Endothelial cell of umbilical vein (primary cell): ENCODE data around the gene CIBAR2. TPM values are rescaled to one million over a fixed set of nuclear protein-coding genes. Genes with fewer than 3 reads are reported as not detected.

Experiments
- BruUV-seq: library from RNA; stranded (reverse); fragments of 400-500 nt; replicated peaks from 2 replicates; lab custom pipeline; 2021; lab: Mats Ljungman, UMichigan
- CTCF ChIA-PET: fragments of 300-600, 350-600 bp; sonication (Branson Sonifier 250); formaldehyde crosslinking; loops from one replicate; lab custom pipeline; 2021; ENCODE audit warnings: antibody characterized with exemption, inconsistent platforms; lab: Charles Lee
- POLR2A ChIA-PET: fragments of 300-600, 350-600 bp; sonication (Branson Sonifier 250); formaldehyde crosslinking; loops from one replicate; lab custom pipeline; 2021; ENCODE audit warnings: antibody characterized with exemption, inconsistent platforms; lab: Charles Lee
- DNase-seq: peaks from one replicate; pipeline ENCODE4 v3.0.0-alpha.2; 2011; ENCODE audit warnings: low read depth, low spot score
- FAIRE-seq: peaks from 2 replicates; lab custom pipeline; 2011; peaks lifted over from hg19 to GRCh38; lab: Jason Lieb, UNC
- H2AFZ ChIP-seq: 2 replicates; pipeline ENCODE4 v1.6.0; 2012; ENCODE audit warnings: low read depth, low read length, control low read depth, inconsistent platforms
- H3K27ac ChIP-seq: 2 replicates; pipeline ENCODE4 v1.5.1; 2011; ENCODE audit warnings: low read depth, mild to moderate bottlenecking, control low read depth, low read length, moderate library complexity; ENCODE audit not compliant: insufficient read depth
- H3K27me3 ChIP-seq, 2 experiments: 2 replicates each; pipeline versions ENCODE4 v1.6.0 to v1.6.1; 2011; ENCODE audit warnings: low read length in 2 of 2, mixed read lengths in 1 of 2; ENCODE audit not compliant: control insufficient read depth in 2 of 2, insufficient read depth in 2 of 2
- H3K36me3 ChIP-seq, 2 experiments: 2 replicates in 1 of 2; 3 replicates in 1 of 2; pipeline ENCODE4 v1.5.1; 2011; ENCODE audit warnings: low read length in 2 of 2, mild to moderate bottlenecking in 1 of 2, moderate library complexity in 1 of 2; ENCODE audit not compliant: control insufficient read depth in 2 of 2, insufficient read depth in 2 of 2; ENCODE audit errors: extremely low read depth in 1 of 2
- H3K4me1 ChIP-seq: 3 replicates; pipeline ENCODE4 v1.5.1; 2011; ENCODE audit warnings: mild to moderate bottlenecking, low read length; ENCODE audit not compliant: control insufficient read depth, insufficient read depth; ENCODE audit errors: extremely low read depth
- H3K4me2 ChIP-seq: 2 replicates; pipeline ENCODE4 v1.6.1; 2011; ENCODE audit warnings: low read length, control low read depth, mixed read lengths; ENCODE audit not compliant: insufficient read depth
- H3K4me3 ChIP-seq, 3 experiments: fragments of 200-600 bp in 1 of 3; sonication (generic), shearing (Covaris generic) in 1 of 3; replicated peaks in 1 of 3; 2 replicates each; pipeline ENCODE4 v1.5.1; 2011 to 2016; ENCODE audit warnings: control low read depth in 3 of 3, low read length in 3 of 3, mild to moderate bottlenecking in 2 of 3, inconsistent platforms in 1 of 3, low read depth in 1 of 3, moderate library complexity in 1 of 3; ENCODE audit not compliant: insufficient read depth in 1 of 3
- H3K79me2 ChIP-seq: 2 replicates; pipeline ENCODE4 v1.6.0; 2012; ENCODE audit warnings: low read length, inconsistent platforms; ENCODE audit not compliant: control insufficient read depth, insufficient read depth
- H3K9ac ChIP-seq: replicated peaks from 2 replicates; pipeline ENCODE3; 2011; ENCODE audit warnings: low read length, control low read depth; ENCODE audit not compliant: insufficient read depth; ENCODE audit errors: extremely low read depth
- H3K9me1 ChIP-seq: replicated peaks from 3 replicates; pipeline ENCODE4 v1.6.0; 2011; ENCODE audit warnings: mild to moderate bottlenecking, low read length; ENCODE audit not compliant: control insufficient read depth, insufficient read depth; ENCODE audit errors: extremely low read depth
- H3K9me3 ChIP-seq: replicated peaks from 2 replicates; pipeline ENCODE4 v1.5.1; 2012; ENCODE audit warnings: low read length, inconsistent platforms; ENCODE audit not compliant: control insufficient read depth, insufficient read depth
- H4K20me1 ChIP-seq: replicated peaks from 2 replicates; pipeline ENCODE3; 2011; ENCODE audit warnings: mild to moderate bottlenecking, low read length; ENCODE audit not compliant: control insufficient read depth, insufficient read depth; ENCODE audit errors: extremely low read depth
- EZH2 ChIP-seq: IDR thresholded peaks from 2 replicates; pipeline ENCODE4 v1.6.1; 2012; ENCODE audit warnings: borderline replicate concordance, low read depth, mild to moderate bottlenecking, moderate library complexity, low read length, inconsistent platforms; ENCODE audit not compliant: severe bottlenecking
- FOS ChIP-seq: IDR thresholded peaks from 2 replicates; pipeline ENCODE4 v1.6.1; 2011; ENCODE audit warnings: mild to moderate bottlenecking, low read length, moderate library complexity, borderline replicate concordance; ENCODE audit not compliant: insufficient read depth
- POLR2A ChIP-seq: IDR thresholded peaks from 2 replicates; pipeline ENCODE4 v1.6.1; 2012; ENCODE audit warnings: low read depth, mild to moderate bottlenecking, control low read depth, low read length
- POLR2AphosphoS5 ChIP-seq: IDR thresholded peaks from 2 replicates; pipeline ENCODE4 v1.6.1; 2012; ENCODE audit warnings: low read depth, mild to moderate bottlenecking, control low read depth, low read length, moderate library complexity; ENCODE audit not compliant: insufficient read depth
- dilution Hi-C: fragments of 300-500 bp; cut with MboI; formaldehyde crosslinking; loops from one replicate; pipeline ENCODE4 v1.15.0; 2019; ENCODE audit warnings: low sequenced_read_pairs; ENCODE audit not compliant: extremely low pct_ligation_motif_present
- intact Hi-C: fragments of 100-400 bp; cut with micrococcal nuclease; formaldehyde crosslinking; loops from one replicate; pipeline ENCODE4 v1.10.0; 2022
- polyA plus RNA-seq, 4 experiments: library from polyadenylated mRNA; depleted of rRNA in 3 of 4; stranded (reverse) in 3 of 4; unstranded in 1 of 4; fragments of >200 nt; gene quantifications; 2 replicates each; pipeline versions ENCODE4 v1.2.1 to v1.2.3, GENCODE V29; 2011 to 2012; ENCODE audit warnings: missing spikeins in 1 of 4
- total RNA-seq: library from RNA; stranded (reverse); gene quantifications from 2 replicates; pipeline ENCODE4 v1.2.3, GENCODE V29; 2021
- TF ChIP-seq, protein P1 (sequence below): IDR thresholded peaks from 2 replicates; pipeline ENCODE4 v1.6.1; 2011; ENCODE audit not compliant: insufficient read depth, insufficient read length

The CIBAR2 gene
- total and polyA plus RNA-seq, 2 donors (not counting 3 experiments of a cell fraction or from before 2014, with no cell fraction given), result 0.07 TPM; not detected in 1

DNA sequence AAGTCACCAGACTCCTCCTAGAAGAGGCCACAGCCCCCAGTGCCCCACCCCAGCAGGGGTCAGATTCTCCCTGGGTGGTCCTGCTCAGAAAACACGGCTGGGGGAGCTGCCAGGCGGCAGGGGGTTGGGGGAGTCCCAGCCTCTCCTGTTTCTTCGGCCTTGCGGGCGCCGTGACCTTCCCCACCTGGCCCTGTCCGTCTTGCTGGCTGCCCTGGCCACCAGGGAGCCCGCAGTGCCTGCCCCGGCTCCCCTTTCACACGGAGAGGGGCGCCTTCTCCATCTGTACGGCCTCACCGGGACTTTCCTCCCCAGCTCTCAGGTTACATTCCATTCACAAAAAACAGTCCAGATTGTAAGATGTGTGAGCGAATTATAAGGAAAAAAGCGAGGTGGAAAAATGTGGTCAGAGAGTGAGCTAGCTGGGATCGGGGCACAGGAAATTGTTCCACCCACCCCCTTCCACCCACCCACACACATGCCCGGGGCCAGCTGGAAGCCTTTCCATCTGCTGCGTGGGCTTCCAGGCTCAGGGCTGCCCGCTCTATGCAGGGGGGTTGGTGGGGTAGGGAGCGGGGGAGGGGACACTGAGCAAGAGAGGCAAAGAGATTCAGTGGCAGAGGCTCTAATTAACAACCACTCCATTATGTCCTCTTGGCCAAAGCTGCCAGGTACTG, 14.6 kb upstream of the CIBAR2 start:
- TF ChIP-seq, protein P1, sequence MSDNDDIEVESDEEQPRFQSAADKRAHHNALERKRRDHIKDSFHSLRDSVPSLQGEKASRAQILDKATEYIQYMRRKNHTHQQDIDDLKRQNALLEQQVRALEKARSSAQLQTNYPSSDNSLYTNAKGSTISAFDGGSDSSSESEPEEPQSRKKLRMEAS, result no peak
- POLR2A ChIA-PET, result no interaction called here

DNA sequence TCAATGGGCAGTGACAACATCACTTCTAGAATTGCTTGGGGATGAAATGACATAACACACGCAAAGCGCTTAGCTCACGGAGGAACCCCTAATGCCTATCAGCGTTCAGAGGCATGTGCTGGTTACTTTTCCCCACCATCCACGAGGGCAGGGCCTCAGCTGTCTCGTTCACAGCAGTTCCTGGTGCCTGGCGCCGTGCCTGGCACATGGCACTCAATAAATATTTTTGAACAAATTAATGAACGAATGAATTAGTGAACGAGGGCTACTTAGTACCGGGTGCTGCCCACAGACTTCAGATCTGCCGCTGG, 14.1 kb upstream of the CIBAR2 start:
- H3K4me3 ChIP-seq, result no peak overlapping the region
- DNase-seq, result no peak
- no peak overlapping the region for H3K27ac ChIP-seq
- TF ChIP-seq EZH2 (no peak), FOS (no peak), POLR2A (no peak), POLR2AphosphoS5 (no peak)
- dilution Hi-C loops, result no loop called here
- H3K27me3 ChIP-seq, result no peaks in the 10 kb centered on the region
- H3K9me3 ChIP-seq, result no peaks in the 10 kb centered on the region
- intact Hi-C loops, result no loop called here
- no peaks in the 10 kb centered on the region for H4K20me1 ChIP-seq
- H3K9me1 ChIP-seq, result no peaks in the 10 kb centered on the region
- peak overlapping the region; percentile 86 for H2AFZ ChIP-seq
- no peak overlapping the region for H3K4me2 ChIP-seq
- H3K36me3 ChIP-seq, result no peaks in the 10 kb centered on the region
- no peaks in the 10 kb centered on the region for H3K79me2 ChIP-seq
- no TSS peak for BruUV-seq
- FAIRE-seq, result no peak
- ChIA-PET CTCF (interaction anchor here (0.8 to 4.7 kb wide), 11 partner anchors 9 to 119 kb away, joined by 3 to 36 read pairs (median 4); no protein-coding TSS in a partner anchor), POLR2A (no interaction called here)
- no peak overlapping the region for H3K9ac ChIP-seq
- H3K4me1 ChIP-seq, result peaks cover 28% of the 10 kb centered on the region

More for the DNA sequence above, 14.6 kb upstream of the CIBAR2 start:
- no peak overlapping the region for H3K9ac ChIP-seq
- CTCF ChIA-PET, result interaction anchor here (0.8 to 4.7 kb wide), 9 partner anchors 9 to 118 kb away, joined by 3 to 27 read pairs (median 4); no protein-coding TSS in a partner anchor
- no peaks in the 10 kb centered on the region for H3K36me3 ChIP-seq
- H3K79me2 ChIP-seq, result no peaks in the 10 kb centered on the region
- no peak overlapping the region for H3K4me2 ChIP-seq
- H2AFZ ChIP-seq, result peak overlapping the region; percentile 86
- no peaks in the 10 kb centered on the region for H3K27me3 ChIP-seq
- H4K20me1 ChIP-seq, result no peaks in the 10 kb centered on the region
- FAIRE-seq (peak; percentile 70), DNase-seq (peak; percentile 88)
- no peaks in the 10 kb centered on the region for H3K9me1 ChIP-seq
- intact Hi-C loops (no loop called here), dilution Hi-C loops (no loop called here)
- no TSS peak for BruUV-seq
- no peaks in the 10 kb centered on the region for H3K9me3 ChIP-seq
- H3K4me1 ChIP-seq, result peaks cover 28% of the 10 kb centered on the region
- no peak overlapping the region for H3K4me3 ChIP-seq
- H3K27ac ChIP-seq, result no peak overlapping the region
